ENCODE data around the gene SMYD1.

SMYD1 gene

DNA sequence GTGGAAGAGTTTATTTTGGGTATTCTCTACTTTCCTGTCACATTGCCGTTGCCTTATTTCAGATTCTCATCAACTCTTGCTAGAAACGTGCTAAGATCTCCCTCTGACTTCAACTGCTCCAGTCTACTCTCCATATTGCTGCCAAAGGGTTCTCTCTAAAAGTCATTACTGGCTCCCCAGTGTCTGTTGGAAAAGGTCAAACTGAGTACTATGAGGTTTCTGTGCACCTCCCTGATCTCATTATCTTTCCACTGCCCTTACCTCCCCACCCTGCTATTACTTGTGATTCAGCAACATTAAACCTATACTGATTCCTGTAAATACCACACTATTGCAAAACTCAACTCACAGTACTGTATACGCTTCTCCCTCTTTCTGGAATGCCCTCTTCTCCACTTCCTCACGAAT, 10.2 kb upstream of the SMYD1 start:
- no peak for DNase-seq

GRCh38 chr2:88058191-88058590, 9.4 kb upstream of the SMYD1 start:
- no peak for DNase-seq

DNA sequence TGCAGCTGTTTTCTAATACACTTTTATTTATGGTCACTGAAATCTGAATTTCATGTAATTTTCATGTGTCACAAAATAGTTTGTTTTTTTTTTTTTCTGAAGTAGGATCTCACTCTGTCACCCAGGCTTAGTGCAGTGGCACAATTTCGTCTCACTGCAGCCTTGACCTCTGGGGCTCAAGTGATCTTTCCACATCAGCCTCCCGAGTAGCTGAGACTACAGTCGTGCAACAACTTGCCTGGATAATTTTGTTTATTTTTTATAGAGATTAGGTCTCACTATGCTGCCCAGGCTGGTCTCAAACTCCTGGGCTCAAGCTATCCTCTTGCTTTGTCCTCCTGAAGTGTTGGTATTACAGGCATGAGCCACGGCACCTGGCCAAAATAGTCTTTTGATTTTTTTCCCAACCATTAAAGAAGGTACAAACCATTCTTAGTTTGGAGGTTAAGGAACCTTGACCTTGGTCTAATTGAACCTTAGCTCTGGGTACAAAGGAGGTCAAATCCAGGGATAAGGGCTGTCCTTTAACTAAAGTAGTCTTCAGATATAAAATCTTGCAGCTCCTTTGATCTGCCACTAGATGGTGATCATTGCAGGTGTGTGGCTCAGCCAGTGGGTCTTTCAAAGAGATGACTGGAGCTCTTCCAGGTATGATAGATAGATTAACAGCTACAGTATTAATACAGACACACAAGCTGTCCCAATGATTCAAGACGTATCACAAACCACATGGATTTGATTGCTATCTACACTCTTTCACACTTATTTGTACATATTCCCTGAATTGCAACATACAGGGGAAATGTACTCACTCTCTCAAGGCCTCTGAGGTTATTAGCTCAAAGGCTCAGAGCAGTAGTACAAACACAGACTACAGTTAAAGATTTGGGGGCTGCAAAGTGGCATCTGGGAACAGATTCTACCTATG, 7.4 kb upstream of the SMYD1 start:
- DNase-seq, result peak; percentile 29

DNA sequence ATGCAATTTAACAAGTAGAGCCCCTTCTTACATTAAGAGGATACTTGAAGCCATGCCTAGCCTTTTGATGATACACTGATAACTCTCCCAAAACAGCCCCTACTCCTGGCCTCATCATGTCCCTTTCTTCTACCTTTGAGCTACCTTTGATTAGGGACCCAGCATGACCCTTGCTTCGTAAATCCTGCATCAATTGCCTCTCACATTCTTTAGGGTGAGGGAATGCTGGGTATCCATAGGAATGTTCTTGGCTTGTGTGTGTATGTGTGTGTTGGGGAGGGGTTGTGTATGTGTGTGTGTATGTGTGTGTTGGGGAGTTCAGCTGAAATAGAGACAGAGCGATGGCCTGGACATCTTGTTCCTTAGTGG, 6.7 kb upstream of the SMYD1 start:
- no peak for DNase-seq

DNA sequence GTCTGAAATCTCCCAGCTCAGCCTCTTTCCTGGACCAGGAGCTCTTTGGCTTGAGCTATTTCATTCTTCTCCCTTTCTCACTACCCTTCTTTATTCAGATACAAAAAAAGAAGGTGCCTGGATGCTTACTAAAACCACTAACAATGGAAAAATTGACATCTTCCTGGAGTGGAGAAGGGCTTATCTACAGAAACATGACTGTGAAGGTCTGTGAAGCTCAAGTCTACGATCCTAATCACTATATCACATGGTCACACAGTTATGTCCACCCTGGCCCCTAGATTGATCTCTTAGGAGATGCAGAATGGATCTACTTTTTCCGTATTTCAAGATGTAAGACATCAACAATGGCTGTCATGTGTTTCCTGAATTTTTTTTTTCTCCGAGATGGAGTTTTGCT, 6.3 kb upstream of the SMYD1 start:
- no peak for DNase-seq

- DNase-seq, result no peak
These were observed 1.1 kb upstream of the SMYD1 start for GRCh38 chr2:88066543-88066942.

DNA sequence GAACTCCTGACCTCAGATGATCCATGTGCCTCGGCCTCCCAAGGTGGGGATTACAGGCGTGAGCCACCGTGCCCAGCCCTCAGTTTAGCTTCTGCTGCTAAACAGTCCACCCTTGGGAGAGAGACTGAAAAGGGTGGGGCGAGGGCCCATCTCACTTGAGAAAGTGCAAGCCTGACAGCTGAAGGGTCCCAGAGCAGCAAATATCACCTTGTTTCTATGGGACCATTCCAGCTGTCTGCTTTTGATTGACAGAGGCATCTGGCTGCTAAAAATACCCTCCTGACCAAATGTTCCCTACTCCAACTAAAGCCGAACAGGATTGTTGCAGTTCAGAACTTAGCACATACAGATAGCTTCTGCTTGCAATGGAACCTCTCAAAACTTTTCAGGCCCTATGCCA, 436 bp upstream of the SMYD1 start:
- DNase-seq, result no peak

DNA sequence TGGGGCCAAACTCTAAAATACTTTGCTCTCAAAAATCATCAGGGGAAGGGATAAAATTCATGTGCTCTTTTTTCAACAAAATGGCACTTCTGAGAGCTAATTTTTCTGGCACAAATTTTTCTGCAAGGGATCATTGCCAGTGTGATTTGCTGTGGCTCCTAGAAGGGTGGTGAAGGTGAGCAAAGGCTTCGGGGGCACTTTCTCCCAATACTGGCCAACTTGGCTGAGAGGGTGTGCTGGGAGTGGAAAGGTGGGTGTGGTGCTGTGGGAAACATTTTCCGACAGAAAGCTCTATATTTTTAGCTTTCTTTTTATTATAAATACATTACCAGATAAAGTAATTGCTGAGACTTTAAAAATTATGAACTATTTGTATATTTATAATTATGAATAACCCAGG, 419 bp downstream of the SMYD1 start:
- DNase-seq, result no peak

GRCh38 chr2:88069117-88069516, 1.5 kb downstream of the SMYD1 start:
- DNase-seq, result no peak

GRCh38 chr2:88070055-88070454, 2.4 kb downstream of the SMYD1 start:
- no peak for DNase-seq

GRCh38 chr2:88071365-88071764, 3.7 kb downstream of the SMYD1 start:
- DNase-seq, result no peak

GRCh38 chr2:88074150-88074549, 6.5 kb downstream of the SMYD1 start:
- no peak for DNase-seq

GRCh38 chr2:88074854-88075292, 7.2 kb downstream of the SMYD1 start:
- DNase-seq, result no peak

- DNase-seq, result no peak
These were observed 9.5 kb downstream of the SMYD1 start for GRCh38 chr2:88077080-88077479.

DNA sequence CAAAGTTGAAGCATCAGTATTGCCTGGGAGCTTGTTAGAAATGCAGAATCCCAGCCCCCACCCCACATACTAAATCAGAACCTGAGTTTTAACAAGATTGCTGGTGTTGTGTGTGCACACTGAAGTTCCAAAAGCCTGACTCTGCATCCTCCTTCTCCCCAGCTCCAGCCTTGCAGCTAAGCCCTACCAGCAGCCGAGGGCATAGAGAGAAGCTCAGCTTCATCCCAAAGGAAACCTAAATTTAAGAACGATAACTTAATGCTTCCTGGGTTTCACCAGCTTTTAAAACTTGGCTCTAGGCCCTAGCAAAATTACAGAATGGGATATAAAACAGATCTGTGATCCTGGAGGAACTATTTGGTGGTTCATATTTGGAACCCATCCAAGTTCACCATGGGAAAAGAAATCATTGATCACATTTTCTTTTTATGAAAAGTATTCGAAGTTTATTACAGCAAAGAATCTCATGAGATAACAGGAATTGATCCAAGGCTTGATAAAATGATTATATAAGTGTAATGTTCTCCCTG, 11.1 kb downstream of the SMYD1 start:
- DNase-seq, result no peak

DNA sequence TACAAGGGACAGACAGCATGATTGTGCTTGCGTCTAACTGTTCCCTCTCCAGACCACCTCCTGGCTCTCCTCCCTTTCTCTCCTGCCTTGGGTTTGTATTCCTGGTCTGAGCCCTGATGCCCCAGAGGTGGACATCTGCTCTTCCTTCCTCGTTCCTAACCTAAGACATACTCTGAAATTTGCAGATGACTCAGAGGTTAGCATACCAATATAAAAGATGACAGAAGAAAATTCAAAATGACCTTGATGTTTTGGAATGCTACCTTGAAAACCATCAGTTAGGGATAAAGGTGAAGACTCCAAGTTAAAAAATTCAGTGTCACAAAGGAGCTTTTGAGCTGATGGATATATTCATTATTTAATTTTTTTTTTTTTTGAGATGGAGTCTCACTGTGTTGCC, 12.9 kb downstream of the SMYD1 start:
- no peak for DNase-seq

- no peak for DNase-seq
These were observed 14.4 kb downstream of the SMYD1 start for GRCh38 chr2:88081924-88082608.

DNA sequence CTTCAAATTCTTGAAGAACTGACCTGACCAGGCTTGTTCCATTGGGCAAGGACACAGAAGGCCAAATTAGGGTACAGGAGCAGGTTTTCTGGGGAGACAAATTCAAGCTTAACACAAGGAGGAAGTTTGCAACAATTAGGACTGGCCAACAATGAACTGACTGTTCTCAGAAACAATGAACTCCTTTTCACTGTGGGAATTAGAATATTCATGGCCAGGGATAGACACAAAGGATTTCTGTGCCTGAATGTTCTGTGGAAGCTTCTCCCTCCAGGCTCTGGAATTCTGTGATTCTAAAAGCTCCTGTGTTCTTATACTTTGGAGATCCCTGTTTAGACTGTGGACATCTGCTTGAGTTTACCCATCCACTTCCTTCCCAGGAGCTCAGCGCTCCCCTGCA, 15.2 kb downstream of the SMYD1 start:
- no peak for DNase-seq

DNA sequence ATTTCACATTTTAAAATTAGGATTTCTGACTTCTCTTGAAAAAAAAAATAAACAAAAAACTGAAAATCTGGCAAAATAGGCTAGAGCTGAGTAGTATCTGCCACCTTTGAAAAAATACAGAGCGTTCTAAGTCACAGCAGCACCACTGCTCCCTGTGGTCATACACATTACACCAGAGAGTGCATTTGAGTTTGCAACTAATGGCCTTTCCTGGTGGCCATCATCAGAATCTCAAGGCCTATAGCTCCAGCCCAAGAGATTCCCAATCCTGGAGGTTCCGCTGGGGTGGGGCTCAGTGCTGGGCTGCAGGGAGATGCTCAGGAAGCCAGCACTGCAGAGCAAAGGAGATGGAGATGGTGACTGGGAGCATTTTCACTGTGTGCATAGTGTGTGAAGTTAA, 17.5 kb downstream of the SMYD1 start:
- no peak for DNase-seq

- DNase-seq, result no peak
These were observed 18.0 kb downstream of the SMYD1 start for GRCh38 chr2:88085602-88086001.

DNA sequence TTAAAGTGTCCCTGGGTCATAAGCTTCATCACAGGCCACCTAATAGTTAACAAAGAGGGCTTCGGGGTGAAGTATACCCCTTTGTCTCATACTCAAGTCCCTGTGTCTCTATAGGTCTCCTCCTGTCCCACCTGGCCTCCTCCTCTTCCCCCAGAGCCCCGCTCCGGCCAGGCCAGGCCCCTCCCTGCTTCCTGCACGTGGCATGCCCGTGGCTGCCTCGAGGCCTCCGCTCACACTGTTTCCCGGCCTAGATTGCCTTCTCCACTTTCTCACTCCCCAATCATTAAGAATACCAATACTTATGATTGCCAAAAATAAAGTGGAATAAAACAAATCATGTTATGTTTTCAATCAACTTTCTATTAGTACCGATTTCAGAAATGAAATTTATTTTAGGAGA, 18.8 kb downstream of the SMYD1 start:
- DNase-seq, result no peak

- no peak for DNase-seq
These were observed 19.4 kb downstream of the SMYD1 start for GRCh38 chr2:88087073-88087472.

- DNase-seq, result no peak
These were observed 20.1 kb downstream of the SMYD1 start for GRCh38 chr2:88087763-88088162.

DNA sequence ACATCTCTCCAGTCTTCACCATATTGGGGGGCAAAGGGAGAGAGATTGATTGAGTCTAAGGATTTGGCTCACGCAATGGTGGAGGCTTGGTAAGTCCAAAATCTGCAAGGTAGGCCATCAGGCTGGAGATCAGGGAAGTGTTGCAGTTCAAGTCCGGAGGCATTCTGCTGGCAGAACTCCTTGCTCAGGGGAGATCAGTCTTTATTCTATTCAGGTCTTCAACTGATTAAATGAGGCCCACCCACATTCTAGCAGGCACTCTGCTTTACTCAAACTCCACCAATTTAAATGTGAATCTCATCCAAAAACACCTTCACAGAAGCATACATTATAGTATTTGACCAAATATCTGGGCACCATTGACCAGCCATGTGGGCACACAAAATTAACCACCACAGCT, 21.4 kb downstream of the SMYD1 start:
- no peak for DNase-seq

Data from NCI-H774 (cell line).